Kidney (tissue), 22 donors: ENCODE data around the gene EXOC3. TPM values are rescaled to one million over a fixed set of nuclear protein-coding genes. Genes with fewer than 3 reads are reported as not detected.

Experiments used
- DNase-seq, 5 donors: peaks; one replicate each; pipeline ENCODE4 v3.0.0-alpha.2; 2013 to 2020
- FAIRE-seq: peaks from 2 replicates; lab custom pipeline; 2012; peaks lifted over from hg19 to GRCh38; lab: Jason Lieb, UNC
- H3K27ac ChIP-seq, 2 donors: one replicate each; pipeline ENCODE4 v1.7.0; 2013; ENCODE audit warnings: low read depth in 2 of 2, low read length in 2 of 2, inconsistent platforms in 1 of 2
- H3K27me3 ChIP-seq: one replicate; pipeline ENCODE4 v1.7.1; 2013; ENCODE audit warnings: low read length, inconsistent platforms; ENCODE audit not compliant: control insufficient read depth, insufficient read depth
- H3K36me3 ChIP-seq, 3 donors: one replicate each; pipeline versions ENCODE4 v1.7.0 to v1.7.1; 2013; ENCODE audit warnings: low read length in 3 of 3, control low read depth in 1 of 3, inconsistent platforms in 1 of 3; ENCODE audit not compliant: insufficient read depth in 3 of 3, control insufficient read depth in 2 of 3
- H3K4me1 ChIP-seq, 3 donors: one replicate each; pipeline versions ENCODE4 v1.7.0 to v1.7.1; 2013; ENCODE audit warnings: low read length in 3 of 3, inconsistent platforms in 1 of 3, low read depth in 1 of 3; ENCODE audit not compliant: control insufficient read depth in 2 of 3, insufficient read depth in 2 of 3
- H3K4me3 ChIP-seq, 3 donors: one replicate each; pipeline versions ENCODE4 v1.7.0 to v1.8.1; 2013; ENCODE audit warnings: low read length in 3 of 3, control low read depth in 1 of 3, inconsistent platforms in 1 of 3
- H3K9ac ChIP-seq, 3 donors: one replicate each; pipeline versions ENCODE4 v1.7.0 to v1.7.1; 2013; ENCODE audit warnings: low read length in 3 of 3, control low read depth in 1 of 3, inconsistent platforms in 1 of 3
- H3K9me3 ChIP-seq, 3 donors: one replicate each; pipeline versions ENCODE4 v1.7.0 to v1.7.1; 2013; ENCODE audit warnings: low read length in 3 of 3, control low read depth in 1 of 3, inconsistent platforms in 1 of 3; ENCODE audit not compliant: control insufficient read depth in 2 of 3, insufficient read depth in 1 of 3
- intact Hi-C: fragments of 100-400 bp; cut with DNase I; formaldehyde crosslinking; loops from one replicate; pipeline ENCODE4 v1.11.1; 2022
- long read RNA-seq, 10 donors: library from polyadenylated mRNA in 1 of 10; unstranded in 1 of 10; transcript quantifications; one replicate each; pipeline ENCODE4 v2.0.0 and lab custom pipeline, GENCODE V29; 2021 to 2026
- polyA plus RNA-seq: library from polyadenylated mRNA; stranded (reverse); fragments of 350-450 nt; fragmentation: Illumina TruSeq; extraction: RNeasy Lipid Tissue Mini Kit (QIAGEN cat#74804); gene quantifications from one replicate; pipeline ENCODE4 v1.2.3, GENCODE V29; 2014; ENCODE audit warnings: low read depth, low replicate concordance; ENCODE audit not compliant: insufficient read depth
- total RNA-seq: library from RNA; stranded (reverse); fragmentation: NEBNext Ultra II Directional; extraction: Animal tissue kit (Norgen Biotek cat#: 25700); gene quantifications from one replicate; pipeline ENCODE4 v1.2.1, GENCODE V29; 2021
- TF ChIP-seq, protein P1 (sequence below): IDR thresholded peaks from 3 replicates; pipeline ENCODE4 v1.5.1; 2012; ENCODE audit warnings: mild to moderate bottlenecking, moderate library complexity, borderline replicate concordance; ENCODE audit not compliant: insufficient read depth; ENCODE audit errors: extremely low read depth
- donor health status: control.
- donor health status: control.
- donor health status: control.
- donor health status: control.
- donor health status: control.
- donor health status: DM: yes; HTN: yes; CAD: no.
- donor health status: Normal renal cell carcinoma (clear cell type).

EXOC3 gene
- 71.5 TPM for total RNA-seq
- polyA plus RNA-seq, result 40.5 TPM
- long read RNA-seq, donor 1, partial matches to known transcripts, result 0 of 5 reads
- long read RNA-seq, donor 1, other reads (novel, unspliced or antisense), result 0 of 5 reads
- long read RNA-seq, donor 2, partial matches to known transcripts, result 5 of 10 reads
- long read RNA-seq, donor 2, other reads (novel, unspliced or antisense), result 0 of 10 reads
- long read RNA-seq, donor 3, transcript EXOC3-209 (13 exons, 2,825 nt), result major isoform, 5 of 15 reads
- long read RNA-seq, donor 3, partial matches to known transcripts, result 9 of 15 reads
- long read RNA-seq, donor 3, other reads (novel, unspliced or antisense), result 0 of 15 reads
- long read RNA-seq, donor 4, partial matches to known transcripts, result 0 of 4 reads
- long read RNA-seq, donor 4, other reads (novel, unspliced or antisense), result 0 of 4 reads
- long read RNA-seq, donor 5, result 0 reads
- long read RNA-seq, donor 6, result 0 reads
- long read RNA-seq, donor 7, transcript EXOC3-209 (13 exons, 2,825 nt), result major isoform, 31 of 81 reads
- long read RNA-seq, donor 7, partial matches to known transcripts, result 25 of 81 reads
- long read RNA-seq, donor 7, other reads (novel, unspliced or antisense), result 21 of 81 reads
- long read RNA-seq, donor 8, partial matches to known transcripts, result 0 of 5 reads
- long read RNA-seq, donor 8, other reads (novel, unspliced or antisense), result 0 of 5 reads
- long read RNA-seq, donor 9, partial matches to known transcripts, result 0 of 1 reads
- long read RNA-seq, donor 9, other reads (novel, unspliced or antisense), result 0 of 1 reads
- long read RNA-seq, donor 10, partial matches to known transcripts, result 0 of 6 reads
- long read RNA-seq, donor 10, other reads (novel, unspliced or antisense), result 0 of 6 reads

GRCh38 chr5:442335-443238, at the start of gene EXOC3:
Gene EXOC3, plus strand, starts transcription at chr5:443176. Its CDS starts 3,030 bp downstream, at chr5:446206.
- no peaks in the 10 kb centered on the region for H3K9me3 ChIP-seq
- peak in 4 of 5 donors; percentile 76 to 92 (median 83) for DNase-seq
- intact Hi-C loops, result loop anchor here (10.0 kb wide), 1 partner anchor 462 kb away; no protein-coding TSS in a partner anchor
- H3K9ac ChIP-seq, result peak within 1 kb of the TSS; percentile 78 to 99 (median 95)
- peaks cover 0 to 7% (median 7%) of the 10 kb centered on the region in 3 donors for H3K36me3 ChIP-seq
- H3K4me1 ChIP-seq, result peaks cover 0 to 16% (median 6%) of the 10 kb centered on the region in 3 donors
- no peak for FAIRE-seq
- H3K27ac ChIP-seq, result peak within 1 kb of the TSS; percentile 32 to 37
- H3K4me3 ChIP-seq, result peak within 1 kb of the TSS; percentile 82 to 98 (median 98)
- no peaks in the 10 kb centered on the region for H3K27me3 ChIP-seq
- TF ChIP-seq, protein P1, sequence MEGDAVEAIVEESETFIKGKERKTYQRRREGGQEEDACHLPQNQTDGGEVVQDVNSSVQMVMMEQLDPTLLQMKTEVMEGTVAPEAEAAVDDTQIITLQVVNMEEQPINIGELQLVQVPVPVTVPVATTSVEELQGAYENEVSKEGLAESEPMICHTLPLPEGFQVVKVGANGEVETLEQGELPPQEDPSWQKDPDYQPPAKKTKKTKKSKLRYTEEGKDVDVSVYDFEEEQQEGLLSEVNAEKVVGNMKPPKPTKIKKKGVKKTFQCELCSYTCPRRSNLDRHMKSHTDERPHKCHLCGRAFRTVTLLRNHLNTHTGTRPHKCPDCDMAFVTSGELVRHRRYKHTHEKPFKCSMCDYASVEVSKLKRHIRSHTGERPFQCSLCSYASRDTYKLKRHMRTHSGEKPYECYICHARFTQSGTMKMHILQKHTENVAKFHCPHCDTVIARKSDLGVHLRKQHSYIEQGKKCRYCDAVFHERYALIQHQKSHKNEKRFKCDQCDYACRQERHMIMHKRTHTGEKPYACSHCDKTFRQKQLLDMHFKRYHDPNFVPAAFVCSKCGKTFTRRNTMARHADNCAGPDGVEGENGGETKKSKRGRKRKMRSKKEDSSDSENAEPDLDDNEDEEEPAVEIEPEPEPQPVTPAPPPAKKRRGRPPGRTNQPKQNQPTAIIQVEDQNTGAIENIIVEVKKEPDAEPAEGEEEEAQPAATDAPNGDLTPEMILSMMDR, result no peak

DNA sequence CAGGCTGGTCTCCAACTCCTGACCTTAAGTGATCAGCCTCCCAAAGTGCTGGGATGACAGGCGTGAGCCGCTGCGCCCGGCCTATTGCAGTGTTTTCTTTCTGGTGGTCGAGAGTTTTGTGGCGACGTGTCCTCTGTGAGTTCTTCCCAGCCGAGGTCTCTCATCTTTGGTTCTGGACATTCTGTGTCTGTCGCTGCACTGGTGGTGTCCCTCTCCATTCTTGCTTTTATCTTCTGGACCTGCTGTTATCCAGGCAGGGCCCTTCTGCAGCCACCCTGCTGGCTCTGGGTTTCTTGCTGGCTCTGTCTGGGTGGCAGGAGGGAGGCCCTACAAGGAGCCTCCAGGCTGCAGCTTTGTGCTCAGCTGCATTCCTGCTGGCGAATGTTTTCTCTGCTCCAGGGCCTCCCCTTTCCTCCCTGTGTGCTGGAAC, 49.1 kb upstream of the EXOC3 start:
- H3K36me3 ChIP-seq, result no peaks in the 10 kb centered on the region
- H3K27ac ChIP-seq, result no peak overlapping the region
- no peak for FAIRE-seq
- no peaks in the 10 kb centered on the region for H3K9me3 ChIP-seq
- TF ChIP-seq, protein P1, result no peak
- intact Hi-C loops, result no loop called here
- DNase-seq, result peak in 2 of 5 donors; percentile 11 to 30
- H3K4me3 ChIP-seq, result no peak overlapping the region
- no peaks in the 10 kb centered on the region for H3K4me1 ChIP-seq
- H3K27me3 ChIP-seq, result no peaks in the 10 kb centered on the region
- H3K9ac ChIP-seq, result no peak overlapping the region

GRCh38 chr5:394671-395155, 48.3 kb upstream of the EXOC3 start:
- Histone ChIP-seq H3K27ac (no peak overlapping the region), H3K27me3 (no peaks in the 10 kb centered on the region), H3K4me3 (no peak overlapping the region), H3K4me1 (peaks cover 0 to under 1% (median 0%) of the 10 kb centered on the region in 3 donors), H3K9ac (no peak overlapping the region), H3K36me3 (no peaks in the 10 kb centered on the region), H3K9me3 (no peaks in the 10 kb centered on the region)
- TF ChIP-seq, protein P1, result no peak
- FAIRE-seq, result no peak
- intact Hi-C loops, result no loop called here
- DNase-seq, result peak in 2 of 5 donors; percentile 9 to 46
